Endothelial cell of umbilical vein (primary cell): ENCODE results near the gene PCDHB5. TPM values are rescaled to one million over a fixed set of nuclear protein-coding genes. Genes with fewer than 3 reads are reported as not detected.

Experiments
- BruUV-seq: library from RNA; stranded (reverse); fragments of 400-500 nt; replicated peaks from 2 replicates; lab custom pipeline; 2021; lab: Mats Ljungman, UMichigan
- CTCF ChIA-PET: fragments of 300-600, 350-600 bp; sonication (Branson Sonifier 250); formaldehyde crosslinking; loops from one replicate; lab custom pipeline; 2021; ENCODE audit warnings: antibody characterized with exemption, inconsistent platforms; lab: Charles Lee
- POLR2A ChIA-PET: fragments of 300-600, 350-600 bp; sonication (Branson Sonifier 250); formaldehyde crosslinking; loops from one replicate; lab custom pipeline; 2021; ENCODE audit warnings: antibody characterized with exemption, inconsistent platforms; lab: Charles Lee
- DNase-seq: peaks from one replicate; pipeline ENCODE4 v3.0.0-alpha.2; 2011; ENCODE audit warnings: low read depth, low spot score
- FAIRE-seq: peaks from 2 replicates; lab custom pipeline; 2011; peaks lifted over from hg19 to GRCh38; lab: Jason Lieb, UNC
- H2AFZ ChIP-seq: 2 replicates; pipeline ENCODE4 v1.6.0; 2012; ENCODE audit warnings: low read depth, low read length, control low read depth, inconsistent platforms
- H3K27ac ChIP-seq: 2 replicates; pipeline ENCODE4 v1.5.1; 2011; ENCODE audit warnings: low read depth, mild to moderate bottlenecking, control low read depth, low read length, moderate library complexity; ENCODE audit not compliant: insufficient read depth
- H3K27me3 ChIP-seq, 2 experiments: 2 replicates each; pipeline versions ENCODE4 v1.6.0 to v1.6.1; 2011; ENCODE audit warnings: low read length in 2 of 2, mixed read lengths in 1 of 2; ENCODE audit not compliant: control insufficient read depth in 2 of 2, insufficient read depth in 2 of 2
- H3K36me3 ChIP-seq, 2 experiments: 2 replicates in 1 of 2; 3 replicates in 1 of 2; pipeline ENCODE4 v1.5.1; 2011; ENCODE audit warnings: low read length in 2 of 2, mild to moderate bottlenecking in 1 of 2, moderate library complexity in 1 of 2; ENCODE audit not compliant: control insufficient read depth in 2 of 2, insufficient read depth in 2 of 2; ENCODE audit errors: extremely low read depth in 1 of 2
- H3K4me1 ChIP-seq: 3 replicates; pipeline ENCODE4 v1.5.1; 2011; ENCODE audit warnings: mild to moderate bottlenecking, low read length; ENCODE audit not compliant: control insufficient read depth, insufficient read depth; ENCODE audit errors: extremely low read depth
- H3K4me2 ChIP-seq: 2 replicates; pipeline ENCODE4 v1.6.1; 2011; ENCODE audit warnings: low read length, control low read depth, mixed read lengths; ENCODE audit not compliant: insufficient read depth
- H3K4me3 ChIP-seq, 3 experiments: fragments of 200-600 bp in 1 of 3; sonication (generic), shearing (Covaris generic) in 1 of 3; replicated peaks in 1 of 3; 2 replicates each; pipeline ENCODE4 v1.5.1; 2011 to 2016; ENCODE audit warnings: control low read depth in 3 of 3, low read length in 3 of 3, mild to moderate bottlenecking in 2 of 3, inconsistent platforms in 1 of 3, low read depth in 1 of 3, moderate library complexity in 1 of 3; ENCODE audit not compliant: insufficient read depth in 1 of 3
- H3K79me2 ChIP-seq: 2 replicates; pipeline ENCODE4 v1.6.0; 2012; ENCODE audit warnings: low read length, inconsistent platforms; ENCODE audit not compliant: control insufficient read depth, insufficient read depth
- H3K9ac ChIP-seq: replicated peaks from 2 replicates; pipeline ENCODE3; 2011; ENCODE audit warnings: low read length, control low read depth; ENCODE audit not compliant: insufficient read depth; ENCODE audit errors: extremely low read depth
- H3K9me1 ChIP-seq: replicated peaks from 3 replicates; pipeline ENCODE4 v1.6.0; 2011; ENCODE audit warnings: mild to moderate bottlenecking, low read length; ENCODE audit not compliant: control insufficient read depth, insufficient read depth; ENCODE audit errors: extremely low read depth
- H3K9me3 ChIP-seq: replicated peaks from 2 replicates; pipeline ENCODE4 v1.5.1; 2012; ENCODE audit warnings: low read length, inconsistent platforms; ENCODE audit not compliant: control insufficient read depth, insufficient read depth
- H4K20me1 ChIP-seq: replicated peaks from 2 replicates; pipeline ENCODE3; 2011; ENCODE audit warnings: mild to moderate bottlenecking, low read length; ENCODE audit not compliant: control insufficient read depth, insufficient read depth; ENCODE audit errors: extremely low read depth
- EZH2 ChIP-seq: IDR thresholded peaks from 2 replicates; pipeline ENCODE4 v1.6.1; 2012; ENCODE audit warnings: borderline replicate concordance, low read depth, mild to moderate bottlenecking, moderate library complexity, low read length, inconsistent platforms; ENCODE audit not compliant: severe bottlenecking
- FOS ChIP-seq: IDR thresholded peaks from 2 replicates; pipeline ENCODE4 v1.6.1; 2011; ENCODE audit warnings: mild to moderate bottlenecking, low read length, moderate library complexity, borderline replicate concordance; ENCODE audit not compliant: insufficient read depth
- GATA2 ChIP-seq: IDR thresholded peaks from 2 replicates; pipeline ENCODE4 v1.7.0; 2011; ENCODE audit warnings: low read depth, mild to moderate bottlenecking, moderate library complexity, mixed read lengths, low read length; ENCODE audit not compliant: insufficient read length, insufficient read depth
- JUN ChIP-seq: IDR thresholded peaks from 2 replicates; pipeline ENCODE4 v1.6.1; 2011; ENCODE audit warnings: borderline replicate concordance, low read depth; ENCODE audit not compliant: insufficient read length, insufficient read depth
- MYC ChIP-seq: IDR thresholded peaks from one replicate; pipeline ENCODE4 v1.6.1; 2011; ENCODE audit warnings: mild to moderate bottlenecking, low read depth, low read length
- POLR2A ChIP-seq: IDR thresholded peaks from 2 replicates; pipeline ENCODE4 v1.6.1; 2012; ENCODE audit warnings: low read depth, mild to moderate bottlenecking, control low read depth, low read length
- POLR2AphosphoS5 ChIP-seq: IDR thresholded peaks from 2 replicates; pipeline ENCODE4 v1.6.1; 2012; ENCODE audit warnings: low read depth, mild to moderate bottlenecking, control low read depth, low read length, moderate library complexity; ENCODE audit not compliant: insufficient read depth
- dilution Hi-C: fragments of 300-500 bp; cut with MboI; formaldehyde crosslinking; loops from one replicate; pipeline ENCODE4 v1.15.0; 2019; ENCODE audit warnings: low sequenced_read_pairs; ENCODE audit not compliant: extremely low pct_ligation_motif_present
- intact Hi-C: fragments of 100-400 bp; cut with micrococcal nuclease; formaldehyde crosslinking; loops from one replicate; pipeline ENCODE4 v1.10.0; 2022
- polyA plus RNA-seq, 4 experiments: library from polyadenylated mRNA; depleted of rRNA in 3 of 4; stranded (reverse) in 3 of 4; unstranded in 1 of 4; fragments of >200 nt; gene quantifications; 2 replicates each; pipeline versions ENCODE4 v1.2.1 to v1.2.3, GENCODE V29; 2011 to 2012; ENCODE audit warnings: missing spikeins in 1 of 4
- total RNA-seq: library from RNA; stranded (reverse); gene quantifications from 2 replicates; pipeline ENCODE4 v1.2.3, GENCODE V29; 2021
- TF ChIP-seq, protein P1 (sequence below), 2 donors: IDR thresholded peaks; 1 replicate in 1 of 2; 2 replicates in 1 of 2; pipeline ENCODE4 v1.5.1; 2011; ENCODE audit warnings: low read length in 2 of 2, mild to moderate bottlenecking in 2 of 2, moderate library complexity in 2 of 2, control low read depth in 1 of 2, inconsistent platforms in 1 of 2, low read depth in 1 of 2; ENCODE audit not compliant: insufficient read depth in 1 of 2; ENCODE audit errors: extremely low read depth in 1 of 2
- TF ChIP-seq, protein P2 (sequence below): IDR thresholded peaks from 2 replicates; pipeline ENCODE4 v1.6.1; 2011; ENCODE audit not compliant: insufficient read depth, insufficient read length

The PCDHB5 gene
- total and polyA plus RNA-seq, 2 donors (not counting 3 experiments of a cell fraction or from before 2014, with no cell fraction given): 0.27 to 0.80 TPM

DNA sequence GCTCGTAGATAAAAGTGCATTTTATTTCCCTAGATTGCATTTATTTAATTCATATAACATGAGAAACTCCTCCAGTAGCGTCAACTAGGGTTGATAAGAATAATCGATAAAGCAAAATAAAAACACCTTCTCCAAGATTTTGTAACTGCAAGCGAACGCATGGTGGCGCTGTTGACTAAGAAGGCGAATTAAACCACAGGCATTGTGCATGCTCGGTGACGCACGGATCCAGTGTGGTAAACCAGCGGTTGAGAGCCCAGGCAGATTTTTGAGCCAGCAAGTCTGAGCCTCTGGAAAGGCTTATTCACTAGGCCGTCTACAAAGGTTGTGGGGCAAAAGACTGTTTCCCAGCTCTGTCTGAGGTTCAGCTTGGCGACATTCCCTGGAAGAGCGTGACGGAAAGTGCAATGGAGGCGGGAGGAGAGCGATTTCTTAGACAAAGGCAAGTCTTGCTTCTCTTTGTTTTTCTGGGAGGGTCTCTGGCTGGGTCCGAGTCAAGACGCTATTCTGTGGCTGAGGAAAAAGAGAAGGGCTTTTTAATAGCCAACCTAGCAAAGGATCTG lies 34.7 kb upstream of the PCDHB5 start, which contains the start of gene PCDHB3:
Gene PCDHB3, plus strand, starts transcription at position 231 of the 563 bp plus-strand sequence. Its CDS starts 177 bp downstream, at position 408.
- intact Hi-C loops: no loop called here
- ChIA-PET CTCF (no interaction called here), POLR2A (no interaction called here)
- Histone ChIP-seq H2AFZ (no peak within 1 kb of the TSS), H3K27ac (no peak within 1 kb of the TSS), H3K4me1 (no peaks in the 10 kb centered on the region), H3K27me3 (peaks cover 0 to 1% of the 10 kb centered on the region in 2 experiments), H4K20me1 (no peaks in the 10 kb centered on the region), H3K36me3 (no peaks in the 10 kb centered on the region), H3K9ac (no peak within 1 kb of the TSS), H3K9me3 (no peaks in the 10 kb centered on the region), H3K79me2 (no peaks in the 10 kb centered on the region), H3K4me3 (no peak within 1 kb of the TSS), H3K4me2 (no peak within 1 kb of the TSS), H3K9me1 (no peaks in the 10 kb centered on the region)
- dilution Hi-C loops: no loop called here
- peak; percentile 21 for DNase-seq
- no TSS peak for BruUV-seq
- TF ChIP-seq JUN: no peak
- TF ChIP-seq, protein P1, sequence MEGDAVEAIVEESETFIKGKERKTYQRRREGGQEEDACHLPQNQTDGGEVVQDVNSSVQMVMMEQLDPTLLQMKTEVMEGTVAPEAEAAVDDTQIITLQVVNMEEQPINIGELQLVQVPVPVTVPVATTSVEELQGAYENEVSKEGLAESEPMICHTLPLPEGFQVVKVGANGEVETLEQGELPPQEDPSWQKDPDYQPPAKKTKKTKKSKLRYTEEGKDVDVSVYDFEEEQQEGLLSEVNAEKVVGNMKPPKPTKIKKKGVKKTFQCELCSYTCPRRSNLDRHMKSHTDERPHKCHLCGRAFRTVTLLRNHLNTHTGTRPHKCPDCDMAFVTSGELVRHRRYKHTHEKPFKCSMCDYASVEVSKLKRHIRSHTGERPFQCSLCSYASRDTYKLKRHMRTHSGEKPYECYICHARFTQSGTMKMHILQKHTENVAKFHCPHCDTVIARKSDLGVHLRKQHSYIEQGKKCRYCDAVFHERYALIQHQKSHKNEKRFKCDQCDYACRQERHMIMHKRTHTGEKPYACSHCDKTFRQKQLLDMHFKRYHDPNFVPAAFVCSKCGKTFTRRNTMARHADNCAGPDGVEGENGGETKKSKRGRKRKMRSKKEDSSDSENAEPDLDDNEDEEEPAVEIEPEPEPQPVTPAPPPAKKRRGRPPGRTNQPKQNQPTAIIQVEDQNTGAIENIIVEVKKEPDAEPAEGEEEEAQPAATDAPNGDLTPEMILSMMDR (IDR thresholded peaks at IDR 0.05; ENCODE audit: extremely low read depth in 1 of 2, insufficient read depth in 1 of 2, low read depth in 1 of 2, low read length in 2 of 2): peak; percentile 14 to 17
- no peak for TF ChIP-seq MYC
- no peak for FAIRE-seq

DNA sequence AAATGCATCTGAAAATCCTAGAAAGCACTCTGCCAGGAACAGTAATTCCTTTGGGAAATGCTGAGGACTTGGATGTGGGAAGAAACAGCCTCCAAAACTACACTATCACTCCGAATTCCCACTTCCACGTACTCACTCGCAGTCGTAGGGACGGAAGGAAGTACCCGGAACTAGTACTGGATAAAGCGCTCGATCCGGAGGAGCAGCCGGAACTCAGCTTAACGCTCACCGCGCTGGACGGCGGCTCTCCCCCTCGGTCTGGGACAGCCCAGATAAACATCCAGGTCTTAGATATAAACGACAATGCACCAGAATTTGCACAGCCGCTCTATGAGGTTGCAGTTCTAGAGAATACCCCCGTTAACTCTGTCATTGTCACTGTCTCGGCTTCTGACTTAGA lies 33.9 kb upstream of the PCDHB5 start:
- dilution Hi-C loops (no loop called here), intact Hi-C loops (no loop called here)
- Histone ChIP-seq H3K4me3 (no peak overlapping the region), H3K4me2 (no peak overlapping the region), H3K9ac (no peak overlapping the region), H3K36me3 (no peaks in the 10 kb centered on the region), H3K9me1 (no peaks in the 10 kb centered on the region), H4K20me1 (no peaks in the 10 kb centered on the region), H3K27ac (no peak overlapping the region), H3K9me3 (no peaks in the 10 kb centered on the region), H3K27me3 (no peaks in the 10 kb centered on the region), H3K4me1 (no peaks in the 10 kb centered on the region), H2AFZ (no peak overlapping the region), H3K79me2 (no peaks in the 10 kb centered on the region)
- no peak for DNase-seq
- no TSS peak for BruUV-seq
- ChIA-PET POLR2A (no interaction called here), CTCF (no interaction called here)
- no peak for TF ChIP-seq EZH2
- TF ChIP-seq, protein P1 (IDR thresholded peaks at IDR 0.05; ENCODE audit: extremely low read depth in 1 of 2, insufficient read depth in 1 of 2, low read depth in 1 of 2, low read length in 2 of 2): no peak
- TF ChIP-seq GATA2: no peak
- TF ChIP-seq, protein P2, sequence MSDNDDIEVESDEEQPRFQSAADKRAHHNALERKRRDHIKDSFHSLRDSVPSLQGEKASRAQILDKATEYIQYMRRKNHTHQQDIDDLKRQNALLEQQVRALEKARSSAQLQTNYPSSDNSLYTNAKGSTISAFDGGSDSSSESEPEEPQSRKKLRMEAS: no peak
- no peak for TF ChIP-seq FOS
- no peak for TF ChIP-seq MYC
- TF ChIP-seq POLR2A: no peak
- TF ChIP-seq JUN: no peak
- no peak for TF ChIP-seq POLR2AphosphoS5
- FAIRE-seq: no peak
